OCI-LY1 (cell line): Measurements from ENCODE around the gene TRAPPC10.

Experiments used
- H2AFZ ChIP-seq: fragments of 200-600 bp; sonication (generic), shearing (Covaris generic); 2 replicates; pipeline ENCODE4 v1.6.0; 2014; ENCODE audit warnings: antibody characterized with exemption, mild to moderate bottlenecking, low read length
- H3F3A ChIP-seq: fragments of 200-600 bp; sonication (generic), shearing (Covaris generic); 2 replicates; pipeline ENCODE4 v1.6.0; 2014; ENCODE audit warnings: mild to moderate bottlenecking, antibody characterized with exemption, low read length, moderate library complexity; ENCODE audit not compliant: insufficient read depth
- H3K27ac ChIP-seq: fragments of 200-600 bp; sonication (generic); 2 replicates; pipeline ENCODE4 v1.5.1; 2014; ENCODE audit warnings: low read length, mixed run types, mild to moderate bottlenecking, low read depth; ENCODE audit not compliant: poor library complexity, severe bottlenecking
- H3K27me3 ChIP-seq: fragments of 200-600 bp; sonication (generic); 2 replicates; pipeline ENCODE4 v1.6.0; 2014; ENCODE audit warnings: antibody characterized with exemption, mild to moderate bottlenecking, low read length, moderate library complexity; ENCODE audit not compliant: insufficient read depth
- H3K36me3 ChIP-seq: fragments of 200-600 bp; sonication (generic); 2 replicates; pipeline ENCODE4 v1.6.1; 2014; ENCODE audit warnings: mild to moderate bottlenecking, antibody characterized with exemption, low read length, moderate library complexity, mixed read lengths; ENCODE audit not compliant: insufficient read depth
- H3K4me1 ChIP-seq: fragments of 200-600 bp; sonication (generic); 2 replicates; pipeline ENCODE4 v1.5.1; 2014; ENCODE audit warnings: mild to moderate bottlenecking, low read length, moderate library complexity; ENCODE audit not compliant: insufficient read depth, severe bottlenecking
- H3K4me2 ChIP-seq: fragments of 200-600 bp; sonication (generic), shearing (Covaris generic); 2 replicates; pipeline ENCODE4 v1.6.1; 2014; ENCODE audit warnings: low read length
- H3K4me3 ChIP-seq: fragments of 200-600 bp; sonication (generic); 2 replicates; pipeline ENCODE4 v1.5.1; 2014; ENCODE audit warnings: low read length, low read depth, mild to moderate bottlenecking, mixed read lengths; ENCODE audit not compliant: poor library complexity, severe bottlenecking
- H3K79me2 ChIP-seq: fragments of 200-600 bp; shearing (Covaris generic); 2 replicates; pipeline ENCODE4 v1.6.1; 2016; ENCODE audit warnings: mixed run types, low read length, mixed read lengths; ENCODE audit not compliant: insufficient read depth
- H3K9ac ChIP-seq: fragments of 200-600 bp; sonication (generic), shearing (Covaris generic); 2 replicates; pipeline ENCODE4 v1.6.1; 2014; ENCODE audit warnings: mild to moderate bottlenecking, low read length, mixed read lengths
- H3K9me2 ChIP-seq: fragments of 200-600 bp; sonication (generic), shearing (Covaris generic); 2 replicates; pipeline ENCODE4 v1.6.1; 2014; ENCODE audit warnings: low read depth, mild to moderate bottlenecking, low read length, mixed read lengths
- H3K9me3 ChIP-seq: fragments of 200-600 bp; shearing (Covaris generic); 2 replicates; pipeline ENCODE4 v1.6.1; 2014; ENCODE audit warnings: low read length, mixed read lengths
- H4K20me1 ChIP-seq: fragments of 200-600 bp; sonication (generic), shearing (Covaris generic); 2 replicates; pipeline ENCODE4 v1.6.0; 2016; ENCODE audit warnings: mild to moderate bottlenecking, low read length; ENCODE audit not compliant: insufficient read depth
- EZH2 ChIP-seq: fragments of 200-600 bp; sonication (generic), shearing (Covaris generic); IDR thresholded peaks from 2 replicates; pipeline ENCODE4 v1.8.0; 2017; ENCODE audit warnings: borderline replicate concordance, mixed run types, mild to moderate bottlenecking, antibody characterized with exemption, low read length, moderate library complexity, mixed read lengths
- TF ChIP-seq, protein P1 (sequence below): fragments of 200-600 bp; sonication (generic), shearing (Covaris generic); IDR thresholded peaks from 2 replicates; pipeline ENCODE4 v1.5.1; 2017; ENCODE audit warnings: mild to moderate bottlenecking, antibody characterized with exemption, low read length, moderate library complexity, mixed read lengths

Gene TRAPPC10

GRCh38 chr21:43972850-43973633 lies 39.1 kb upstream of the TRAPPC10 start:
- Histone ChIP-seq H3K4me3 (no peak overlapping the region), H3F3A (no peaks in the 10 kb centered on the region), H3K9ac (no peak overlapping the region), H3K79me2 (no peaks in the 10 kb centered on the region), H3K9me2 (no peaks in the 10 kb centered on the region), H3K4me2 (no peak overlapping the region), H3K27ac (no peak overlapping the region), H3K4me1 (peaks cover 7% of the 10 kb centered on the region), H2AFZ (no peak overlapping the region), H3K27me3 (no peaks in the 10 kb centered on the region), H4K20me1 (no peaks in the 10 kb centered on the region), H3K36me3 (peaks cover 20% of the 10 kb centered on the region; the same call in 1 of the 2 replicates), H3K9me3 (no peaks in the 10 kb centered on the region)
- TF ChIP-seq EZH2: no peak
- TF ChIP-seq, protein P1, sequence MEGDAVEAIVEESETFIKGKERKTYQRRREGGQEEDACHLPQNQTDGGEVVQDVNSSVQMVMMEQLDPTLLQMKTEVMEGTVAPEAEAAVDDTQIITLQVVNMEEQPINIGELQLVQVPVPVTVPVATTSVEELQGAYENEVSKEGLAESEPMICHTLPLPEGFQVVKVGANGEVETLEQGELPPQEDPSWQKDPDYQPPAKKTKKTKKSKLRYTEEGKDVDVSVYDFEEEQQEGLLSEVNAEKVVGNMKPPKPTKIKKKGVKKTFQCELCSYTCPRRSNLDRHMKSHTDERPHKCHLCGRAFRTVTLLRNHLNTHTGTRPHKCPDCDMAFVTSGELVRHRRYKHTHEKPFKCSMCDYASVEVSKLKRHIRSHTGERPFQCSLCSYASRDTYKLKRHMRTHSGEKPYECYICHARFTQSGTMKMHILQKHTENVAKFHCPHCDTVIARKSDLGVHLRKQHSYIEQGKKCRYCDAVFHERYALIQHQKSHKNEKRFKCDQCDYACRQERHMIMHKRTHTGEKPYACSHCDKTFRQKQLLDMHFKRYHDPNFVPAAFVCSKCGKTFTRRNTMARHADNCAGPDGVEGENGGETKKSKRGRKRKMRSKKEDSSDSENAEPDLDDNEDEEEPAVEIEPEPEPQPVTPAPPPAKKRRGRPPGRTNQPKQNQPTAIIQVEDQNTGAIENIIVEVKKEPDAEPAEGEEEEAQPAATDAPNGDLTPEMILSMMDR: no peak

DNA sequence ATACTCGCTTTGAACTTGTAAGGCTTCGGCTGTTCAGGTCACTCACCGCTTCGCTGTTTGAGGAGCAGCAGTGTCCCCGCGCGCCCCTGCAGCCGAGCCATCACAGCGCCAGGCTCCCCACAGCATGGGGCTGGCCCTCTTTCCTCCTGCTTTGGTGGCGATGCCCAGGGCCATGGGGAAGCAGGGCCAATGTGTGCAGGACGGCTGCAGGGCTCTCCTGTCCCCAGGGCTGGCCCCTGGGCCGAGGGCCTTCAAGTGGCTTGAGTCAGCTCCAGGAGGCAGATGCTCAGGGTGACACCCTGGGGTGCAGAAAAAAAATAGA lies 38.5 kb upstream of the TRAPPC10 start:
- peaks cover 7% of the 10 kb centered on the region for H3K4me1 ChIP-seq
- no peak overlapping the region for H3K4me3 ChIP-seq
- no peak overlapping the region for H3K9ac ChIP-seq
- H3K36me3 ChIP-seq: peaks cover 25% of the 10 kb centered on the region; the same call in 1 of the 2 replicates
- no peak for TF ChIP-seq EZH2
- TF ChIP-seq, protein P1: no peak
- H3K9me3 ChIP-seq: no peaks in the 10 kb centered on the region
- H3K27ac ChIP-seq: no peak overlapping the region
- H3K27me3 ChIP-seq: no peaks in the 10 kb centered on the region
- H3K79me2 ChIP-seq: no peaks in the 10 kb centered on the region
- no peak overlapping the region for H3K4me2 ChIP-seq
- H3F3A ChIP-seq: no peaks in the 10 kb centered on the region
- H2AFZ ChIP-seq: no peak overlapping the region
- no peaks in the 10 kb centered on the region for H3K9me2 ChIP-seq
- no peaks in the 10 kb centered on the region for H4K20me1 ChIP-seq

- Histone ChIP-seq H3K4me2 (peak overlapping the region; percentile 25; the same call in 1 of the 2 replicates), H3K27me3 (no peaks in the 10 kb centered on the region), H3K79me2 (no peaks in the 10 kb centered on the region), H3K9ac (no peak overlapping the region), H3K9me3 (no peaks in the 10 kb centered on the region), H3K27ac (no peak overlapping the region), H3K36me3 (peaks cover 18% of the 10 kb centered on the region; the same call in 1 of the 2 replicates), H3K4me1 (peaks cover 7% of the 10 kb centered on the region), H3K4me3 (no peak overlapping the region), H2AFZ (no peak overlapping the region), H3K9me2 (no peaks in the 10 kb centered on the region), H3F3A (no peaks in the 10 kb centered on the region), H4K20me1 (no peaks in the 10 kb centered on the region)
- TF ChIP-seq, protein P1: no peak
- no peak for TF ChIP-seq EZH2
These were observed 37.2 kb upstream of the TRAPPC10 start for GRCh38 chr21:43974791-43975468.
